Peyer's patch (tissue), 4 donors: ENCODE measurements around the gene MYLK. TPM values are rescaled to one million over a fixed set of nuclear protein-coding genes. Genes with fewer than 3 reads are reported as not detected.
A peak's percentile ranks its signal among the peaks of the same experiment; 100 is the strongest.

Experiments
- DNase-seq, 3 donors: peaks; one replicate each; pipeline ENCODE4 v3.0.0-alpha.2; 2017 to 2019
- H3K27ac ChIP-seq, 4 donors: fragments of 200-600 bp; sonication (generic); one replicate each; pipeline ENCODE4 v1.5.1; 2016 to 2019
- H3K27me3 ChIP-seq, 2 donors: fragments of 200-600 bp; sonication (generic); one replicate each; pipeline ENCODE4 v1.5.1; 2019
- H3K36me3 ChIP-seq, 3 donors: fragments of 200-600 bp; sonication (generic); one replicate each; pipeline ENCODE4 v1.5.1; 2016 to 2019
- H3K4me1 ChIP-seq, 4 donors: fragments of 200-600 bp; sonication (generic); one replicate each; pipeline ENCODE4 v1.5.1; 2016 to 2019
- H3K4me3 ChIP-seq, 4 donors: fragments of 200-600 bp; sonication (generic); 1 replicate in 3 of 4; 2 replicates in 1 of 4; pipeline ENCODE4 v1.5.1; 2016 to 2019; ENCODE audit warnings: mild to moderate bottlenecking in 1 of 4
- H3K9me3 ChIP-seq, 4 donors: fragments of 200-600 bp; sonication (generic); one replicate each; pipeline ENCODE4 v1.5.1; 2016 to 2019; ENCODE audit warnings: mild to moderate bottlenecking in 1 of 4
- POLR2A ChIP-seq, 2 donors: fragments of 450-650 bp; IDR thresholded peaks; one replicate each; pipeline ENCODE4 v1.5.1; 2017; ENCODE audit warnings: antibody characterized with exemption in 2 of 2, mild to moderate bottlenecking in 2 of 2, moderate library complexity in 2 of 2
- total RNA-seq, 4 donors: library from RNA; depleted of rRNA; stranded (reverse); fragments of >200 nt; gene quantifications; one replicate each; pipeline ENCODE4 v1.1.0, GENCODE V29; 2016
- TF ChIP-seq, protein P1 (sequence below), 6 experiments: fragments of 450-650 bp in 4 of 6; fragments of 200-600 bp in 2 of 6; sonication (generic) in 1 of 6; IDR thresholded peaks; one replicate each; pipeline ENCODE4 v1.5.1; 2017 to 2019; ENCODE audit warnings: antibody characterized with exemption in 6 of 6, mild to moderate bottlenecking in 3 of 6, moderate library complexity in 1 of 6

Gene MYLK
- total RNA-seq, 4 donors from 2014 or later, result 81.3 to 117 (median 94.1) TPM

DNA sequence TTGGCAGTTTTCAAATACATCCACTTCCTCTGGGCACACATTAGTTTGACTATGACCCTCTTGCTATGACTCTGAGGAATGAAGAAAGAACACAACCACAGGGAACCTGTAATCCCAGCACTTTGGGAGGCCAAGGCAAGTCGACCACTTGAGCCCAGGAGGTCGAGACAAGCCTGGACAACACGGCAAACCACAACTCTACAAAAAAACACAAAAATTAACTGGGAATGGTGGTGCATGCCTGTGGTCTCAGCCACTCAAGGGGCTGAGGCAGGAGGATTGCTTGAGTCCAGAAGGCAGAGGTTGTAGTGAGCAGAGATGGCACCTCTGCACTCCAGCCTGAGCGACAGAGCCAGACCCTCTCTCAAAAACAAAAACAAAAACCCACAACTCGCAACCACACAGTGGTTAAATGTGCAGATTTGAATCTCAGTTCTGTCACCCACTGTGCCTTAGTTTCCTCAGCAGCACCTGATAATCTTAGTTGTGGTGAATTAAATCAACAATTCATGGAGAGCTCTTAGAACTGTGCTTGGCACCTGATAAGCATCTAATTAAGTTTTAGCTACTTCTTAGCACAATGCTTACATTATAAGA lies 65.7 kb downstream of the MYLK start:
- Histone ChIP-seq H3K4me1 (peaks cover 0 to 3% (median 0%) of the 10 kb centered on the region in 4 donors), H3K4me3 (no peak overlapping the region), H3K27ac (no peak overlapping the region), H3K27me3 (no peaks in the 10 kb centered on the region), H3K36me3 (no peaks in the 10 kb centered on the region), H3K9me3 (no peaks in the 10 kb centered on the region)
- TF ChIP-seq, protein P1, sequence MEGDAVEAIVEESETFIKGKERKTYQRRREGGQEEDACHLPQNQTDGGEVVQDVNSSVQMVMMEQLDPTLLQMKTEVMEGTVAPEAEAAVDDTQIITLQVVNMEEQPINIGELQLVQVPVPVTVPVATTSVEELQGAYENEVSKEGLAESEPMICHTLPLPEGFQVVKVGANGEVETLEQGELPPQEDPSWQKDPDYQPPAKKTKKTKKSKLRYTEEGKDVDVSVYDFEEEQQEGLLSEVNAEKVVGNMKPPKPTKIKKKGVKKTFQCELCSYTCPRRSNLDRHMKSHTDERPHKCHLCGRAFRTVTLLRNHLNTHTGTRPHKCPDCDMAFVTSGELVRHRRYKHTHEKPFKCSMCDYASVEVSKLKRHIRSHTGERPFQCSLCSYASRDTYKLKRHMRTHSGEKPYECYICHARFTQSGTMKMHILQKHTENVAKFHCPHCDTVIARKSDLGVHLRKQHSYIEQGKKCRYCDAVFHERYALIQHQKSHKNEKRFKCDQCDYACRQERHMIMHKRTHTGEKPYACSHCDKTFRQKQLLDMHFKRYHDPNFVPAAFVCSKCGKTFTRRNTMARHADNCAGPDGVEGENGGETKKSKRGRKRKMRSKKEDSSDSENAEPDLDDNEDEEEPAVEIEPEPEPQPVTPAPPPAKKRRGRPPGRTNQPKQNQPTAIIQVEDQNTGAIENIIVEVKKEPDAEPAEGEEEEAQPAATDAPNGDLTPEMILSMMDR (IDR thresholded peaks at IDR 0.05), result no peak
- no peak for TF ChIP-seq POLR2A (IDR thresholded peaks at IDR 0.05)
- DNase-seq, result no peak

DNA sequence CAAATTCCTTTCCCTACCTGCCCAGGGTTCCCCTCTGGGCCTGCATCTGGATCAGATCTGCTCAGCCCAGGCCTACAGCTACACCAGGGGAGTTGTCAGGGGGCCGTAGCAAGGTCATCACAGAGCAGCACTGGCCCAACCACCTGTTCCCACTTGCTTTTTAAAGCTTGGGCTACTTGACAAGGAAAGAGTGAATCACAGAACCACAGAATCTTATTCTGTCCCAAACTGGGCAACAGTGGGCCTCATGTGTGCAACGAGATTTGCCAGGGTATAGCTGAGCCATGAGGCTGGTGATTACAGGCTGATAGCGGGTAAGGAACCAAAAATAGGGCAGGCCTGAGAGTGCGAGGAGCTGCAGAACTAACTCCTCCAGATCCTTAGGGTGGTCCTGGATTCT lies 66.7 kb downstream of the MYLK start:
- H3K27me3 ChIP-seq, result no peaks in the 10 kb centered on the region
- no peaks in the 10 kb centered on the region for H3K9me3 ChIP-seq
- H3K4me3 ChIP-seq, result no peak overlapping the region
- DNase-seq, result no peak
- TF ChIP-seq POLR2A (IDR thresholded peaks at IDR 0.05), result no peak
- TF ChIP-seq, protein P1 (IDR thresholded peaks at IDR 0.05), result no peak
- H3K36me3 ChIP-seq, result no peaks in the 10 kb centered on the region
- peak overlapping the region in 2 of 4 donors; percentile 12 to 17 for H3K27ac ChIP-seq
- H3K4me1 ChIP-seq, result peaks cover 0 to 3% (median 0%) of the 10 kb centered on the region in 4 donors

DNA sequence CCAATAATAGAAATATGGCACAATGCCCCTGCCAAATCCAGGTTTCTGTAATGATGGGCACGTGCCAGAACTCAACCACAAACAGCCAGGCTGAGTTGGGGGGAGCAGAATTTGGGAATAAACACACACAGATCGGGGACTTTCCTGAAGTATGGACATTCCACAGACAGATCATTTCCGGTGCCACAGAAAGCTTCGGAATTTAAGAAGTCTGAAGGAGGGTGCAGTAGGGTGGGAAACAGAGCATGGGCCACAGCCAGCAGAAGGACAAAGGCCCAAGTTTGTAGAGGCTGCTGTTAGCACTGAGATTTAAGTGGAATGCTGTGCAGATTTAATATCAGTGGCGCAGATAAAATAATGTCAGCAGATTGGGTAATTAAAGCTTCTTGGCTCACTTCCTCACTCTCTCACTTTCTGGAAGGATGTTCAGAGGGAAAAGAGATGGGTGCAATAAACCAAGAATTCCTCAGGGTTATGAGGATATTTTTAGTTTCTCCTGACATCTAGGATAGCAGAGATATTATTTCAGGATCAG lies 67.4 kb downstream of the MYLK start:
- peak overlapping the region in 2 of 4 donors; percentile 12 to 17 for H3K27ac ChIP-seq

DNA sequence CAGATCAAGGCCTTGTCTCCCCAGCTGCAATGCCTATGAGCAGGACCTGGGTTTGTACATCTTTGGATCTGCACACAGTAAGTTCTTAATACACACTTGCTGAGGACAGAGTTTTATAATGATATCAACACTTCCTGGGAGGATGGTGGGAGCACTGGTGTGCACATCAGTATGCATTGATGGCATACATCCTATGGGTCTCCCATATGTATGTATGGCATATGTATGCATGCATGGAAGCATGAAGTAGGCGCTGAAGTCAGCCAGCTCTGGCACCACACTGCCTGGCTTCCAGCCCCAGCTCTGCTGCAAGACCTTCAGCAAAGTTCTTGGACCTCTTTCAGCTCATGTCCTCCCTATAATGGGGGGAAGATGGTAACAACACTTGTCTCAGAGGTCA lies 68.2 kb downstream of the MYLK start:
- no peak for DNase-seq
- no peaks in the 10 kb centered on the region for H3K27me3 ChIP-seq
- TF ChIP-seq, protein P1 (IDR thresholded peaks at IDR 0.05), result no peak
- TF ChIP-seq POLR2A (IDR thresholded peaks at IDR 0.05), result no peak
- no peak overlapping the region for H3K4me3 ChIP-seq
- H3K27ac ChIP-seq, result no peak overlapping the region
- H3K9me3 ChIP-seq, result no peaks in the 10 kb centered on the region
- H3K4me1 ChIP-seq, result peaks cover 0 to 3% (median 0%) of the 10 kb centered on the region in 4 donors
- no peaks in the 10 kb centered on the region for H3K36me3 ChIP-seq

More for the DNA sequence above, 67.4 kb downstream of the MYLK start:
- TF ChIP-seq POLR2A (IDR thresholded peaks at IDR 0.05), result no peak
- TF ChIP-seq, protein P1 (IDR thresholded peaks at IDR 0.05), result no peak
- no peaks in the 10 kb centered on the region for H3K9me3 ChIP-seq
- no peaks in the 10 kb centered on the region for H3K36me3 ChIP-seq
- no peak for DNase-seq
- no peak overlapping the region for H3K4me3 ChIP-seq
- H3K27me3 ChIP-seq, result no peaks in the 10 kb centered on the region
- peaks cover 0 to 3% (median 0%) of the 10 kb centered on the region in 4 donors for H3K4me1 ChIP-seq

DNA sequence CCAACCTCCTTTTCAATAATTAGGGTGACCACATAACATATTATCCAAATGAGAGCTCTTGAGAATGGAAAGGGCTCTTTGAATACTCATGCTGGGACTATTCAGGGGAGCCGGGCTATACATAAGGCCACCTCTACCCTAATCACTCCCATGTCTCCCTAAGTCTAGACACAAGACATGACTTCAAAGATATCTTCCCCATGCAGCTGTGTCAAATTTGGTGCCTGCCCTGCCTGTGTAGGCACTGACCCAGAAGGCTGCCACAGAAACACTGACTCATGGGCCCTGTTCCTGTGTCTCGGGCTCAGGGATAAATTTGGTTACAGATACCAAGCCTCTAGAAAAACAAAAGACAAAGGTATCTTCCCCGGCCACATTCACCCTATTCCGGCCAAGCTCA lies 70.3 kb downstream of the MYLK start:
- H3K27ac ChIP-seq, result no peak overlapping the region
- DNase-seq, result no peak
- H3K27me3 ChIP-seq, result no peaks in the 10 kb centered on the region
- H3K4me1 ChIP-seq, result peaks cover 0 to 3% (median 0%) of the 10 kb centered on the region in 4 donors
- H3K36me3 ChIP-seq, result no peaks in the 10 kb centered on the region
- TF ChIP-seq, protein P1 (IDR thresholded peaks at IDR 0.05), result no peak
- no peak for TF ChIP-seq POLR2A (IDR thresholded peaks at IDR 0.05)
- H3K9me3 ChIP-seq, result no peaks in the 10 kb centered on the region
- H3K4me3 ChIP-seq, result no peak overlapping the region
